ENCODE results near the gene PTPRC.

Gene PTPRC

GRCh38 chr1:198763298-198763714 lies 124.5 kb downstream of the PTPRC start:
- Mint-ChIP-seq H3K36me3 (no peaks in the 10 kb centered on the region), H3K4me3 (no peak overlapping the region)

GRCh38 chr1:198764748-198765147 lies 125.9 kb downstream of the PTPRC start:
- H3K4me3 Mint-ChIP-seq: no peak overlapping the region
- peaks cover 49% of the 10 kb centered on the region for H3K4me1 Mint-ChIP-seq
- no peaks in the 10 kb centered on the region for H3K27me3 Mint-ChIP-seq
- no peaks in the 10 kb centered on the region for H3K9me3 Mint-ChIP-seq
- H3K36me3 Mint-ChIP-seq: no peaks in the 10 kb centered on the region
- no peak overlapping the region for H3K27ac Mint-ChIP-seq

More at GRCh38 chr1:198763298-198763714, 124.5 kb downstream of the PTPRC start:
- Mint-ChIP-seq H3K9me3 (no peaks in the 10 kb centered on the region), H3K4me1 (peaks cover 49% of the 10 kb centered on the region), H3K27me3 (no peaks in the 10 kb centered on the region), H3K27ac (no peak overlapping the region)

DNA sequence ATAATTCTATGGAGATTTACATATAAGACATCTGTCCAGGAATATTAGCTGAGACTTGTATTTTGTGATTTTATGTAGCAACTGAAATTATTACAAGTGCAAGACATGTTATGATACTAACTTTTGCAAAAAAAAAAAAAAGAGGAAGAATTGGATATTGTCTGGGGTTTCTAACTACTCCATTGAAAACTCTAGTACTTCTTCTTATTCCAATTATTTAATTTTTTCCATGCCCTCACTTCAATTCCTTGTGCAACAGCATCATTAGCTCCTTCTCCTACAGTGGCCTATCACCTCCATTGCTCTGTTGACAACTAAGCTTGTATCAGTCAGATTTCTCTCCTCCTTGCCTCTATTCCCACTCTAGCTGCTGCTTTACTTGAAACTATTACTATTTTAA lies 126.6 kb downstream of the PTPRC start:
- Mint-ChIP-seq H3K36me3 (no peaks in the 10 kb centered on the region), H3K4me3 (peak overlapping the region; percentile 9), H3K27ac (no peak overlapping the region), H3K9me3 (no peaks in the 10 kb centered on the region), H3K4me1 (peaks cover 44% of the 10 kb centered on the region), H3K27me3 (no peaks in the 10 kb centered on the region)

DNA sequence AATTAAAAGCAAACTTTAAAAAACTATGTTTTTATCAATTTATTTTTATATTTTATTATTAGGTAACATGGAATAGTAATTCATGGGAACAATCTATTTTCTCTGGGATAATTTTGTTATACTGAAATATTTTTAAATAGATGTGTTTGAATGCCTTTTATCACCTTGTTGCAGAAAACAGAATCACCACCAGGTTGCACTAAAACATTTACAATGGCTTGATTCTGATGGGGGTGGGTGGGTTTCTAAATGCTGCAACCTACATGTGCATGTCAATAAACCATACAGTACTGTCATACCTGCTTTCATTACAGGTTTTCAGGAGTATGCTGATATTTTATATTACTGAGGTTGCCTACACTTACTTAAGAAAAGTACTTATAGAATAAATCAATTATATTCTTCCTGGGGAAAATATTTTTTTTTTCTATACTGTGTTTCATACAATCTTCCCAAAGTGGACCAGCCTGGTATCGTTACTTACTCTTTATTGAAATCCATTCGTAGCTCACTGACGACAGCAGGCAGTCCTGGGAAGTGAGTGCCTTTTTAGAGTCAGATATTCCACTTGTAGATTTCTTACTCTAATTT lies 132.8 kb downstream of the PTPRC start:
- no peak overlapping the region for H3K4me3 Mint-ChIP-seq
- no peaks in the 10 kb centered on the region for H3K9me3 Mint-ChIP-seq
- no peaks in the 10 kb centered on the region for H3K36me3 Mint-ChIP-seq
- H3K27me3 Mint-ChIP-seq: no peaks in the 10 kb centered on the region
- H3K27ac Mint-ChIP-seq: no peak overlapping the region
- H3K4me1 Mint-ChIP-seq: peaks cover 3% of the 10 kb centered on the region

GRCh38 chr1:198772626-198773025 lies 133.8 kb downstream of the PTPRC start:
- Mint-ChIP-seq H3K9me3 (no peaks in the 10 kb centered on the region), H3K36me3 (no peaks in the 10 kb centered on the region), H3K27me3 (no peaks in the 10 kb centered on the region), H3K4me1 (peaks cover 7% of the 10 kb centered on the region), H3K27ac (no peak overlapping the region), H3K4me3 (no peak overlapping the region)

DNA sequence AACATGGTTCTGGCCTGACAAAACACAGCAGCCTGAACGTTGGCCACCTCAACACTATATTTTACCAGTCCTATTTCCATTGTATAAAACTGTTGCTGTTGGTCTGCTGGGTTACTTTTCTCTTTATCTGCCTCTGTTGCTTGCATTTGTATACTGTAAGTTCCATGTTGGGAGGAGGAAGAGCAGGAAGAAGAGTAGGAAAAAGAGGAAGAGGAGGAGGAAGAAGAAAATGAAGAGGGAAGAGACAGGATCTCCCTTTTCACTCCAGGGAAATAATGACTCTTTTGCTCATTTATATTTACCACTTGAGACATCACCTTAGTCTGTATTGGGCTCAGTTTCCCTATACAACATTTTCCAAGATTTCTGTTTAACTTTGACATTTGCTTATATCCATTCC lies 134.2 kb downstream of the PTPRC start:
- Mint-ChIP-seq H3K9me3 (no peaks in the 10 kb centered on the region), H3K4me1 (peaks cover 7% of the 10 kb centered on the region), H3K27ac (no peak overlapping the region), H3K27me3 (no peaks in the 10 kb centered on the region), H3K4me3 (no peak overlapping the region), H3K36me3 (no peaks in the 10 kb centered on the region)

GRCh38 chr1:198773523-198773922 lies 134.7 kb downstream of the PTPRC start:
- Mint-ChIP-seq H3K36me3 (no peaks in the 10 kb centered on the region), H3K27ac (no peak overlapping the region), H3K9me3 (no peaks in the 10 kb centered on the region), H3K27me3 (no peaks in the 10 kb centered on the region), H3K4me3 (no peak overlapping the region), H3K4me1 (peaks cover 7% of the 10 kb centered on the region)

DNA sequence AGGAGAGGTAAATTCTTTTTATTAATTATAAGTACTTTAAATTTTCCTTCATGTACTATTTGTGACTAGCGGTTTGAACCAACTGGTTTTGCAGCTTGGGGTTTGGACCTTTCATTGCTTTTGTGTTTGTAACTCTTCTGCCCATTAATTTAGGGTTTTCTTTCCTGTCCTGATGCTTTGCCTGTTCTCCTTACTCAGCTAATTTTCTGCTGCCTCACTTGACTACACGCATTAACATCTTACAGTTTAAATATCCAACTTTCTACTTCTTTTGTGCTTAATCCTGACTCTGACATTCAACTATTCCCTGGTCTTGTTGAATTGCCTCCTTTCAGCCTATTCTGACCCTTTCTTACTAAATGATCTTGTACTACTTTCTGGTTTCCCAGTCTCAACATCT lies 135.6 kb downstream of the PTPRC start:
- Mint-ChIP-seq H3K27me3 (no peaks in the 10 kb centered on the region), H3K4me1 (peaks cover 7% of the 10 kb centered on the region), H3K4me3 (no peak overlapping the region), H3K9me3 (no peaks in the 10 kb centered on the region), H3K27ac (no peak overlapping the region), H3K36me3 (no peaks in the 10 kb centered on the region)

- H3K36me3 Mint-ChIP-seq: no peaks in the 10 kb centered on the region
- H3K27ac Mint-ChIP-seq: no peak overlapping the region
- H3K9me3 Mint-ChIP-seq: no peaks in the 10 kb centered on the region
- H3K4me1 Mint-ChIP-seq: peaks cover 7% of the 10 kb centered on the region
- H3K4me3 Mint-ChIP-seq: no peak overlapping the region
- no peaks in the 10 kb centered on the region for H3K27me3 Mint-ChIP-seq
Measured at GRCh38 chr1:198775606-198776005, 136.8 kb downstream of the PTPRC start.

DNA sequence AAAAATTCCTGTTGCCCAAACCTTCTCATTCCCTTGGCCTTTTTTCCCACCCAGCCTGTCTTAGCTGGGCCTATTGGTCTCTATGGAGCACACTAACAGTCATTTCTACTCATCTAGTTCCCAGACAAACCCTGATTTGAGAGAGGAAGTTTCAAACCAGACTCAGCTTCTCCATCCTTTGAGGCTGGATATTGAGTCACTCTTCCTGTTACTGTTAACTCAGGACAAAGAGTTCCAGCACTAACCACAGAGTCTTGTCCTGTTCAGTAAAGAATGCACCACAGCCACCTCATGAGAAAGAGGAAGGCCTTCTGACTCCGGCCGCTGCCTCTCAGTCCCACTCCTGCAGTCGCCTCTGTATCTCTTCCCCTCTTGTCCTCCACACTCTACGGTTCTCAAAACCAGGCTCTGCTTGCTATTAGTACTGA lies 137.8 kb downstream of the PTPRC start:
- Mint-ChIP-seq H3K4me1 (peaks cover 7% of the 10 kb centered on the region), H3K27ac (no peak overlapping the region), H3K27me3 (no peaks in the 10 kb centered on the region), H3K36me3 (no peaks in the 10 kb centered on the region), H3K9me3 (no peaks in the 10 kb centered on the region), H3K4me3 (no peak overlapping the region)

GRCh38 chr1:198778049-198778448 lies 139.2 kb downstream of the PTPRC start:
- Mint-ChIP-seq H3K4me3 (no peak overlapping the region), H3K9me3 (no peaks in the 10 kb centered on the region), H3K27me3 (no peaks in the 10 kb centered on the region), H3K4me1 (peaks cover 7% of the 10 kb centered on the region), H3K36me3 (no peaks in the 10 kb centered on the region), H3K27ac (no peak overlapping the region)

- H3K4me3 Mint-ChIP-seq: no peak overlapping the region
- no peaks in the 10 kb centered on the region for H3K27me3 Mint-ChIP-seq
- H3K27ac Mint-ChIP-seq: no peak overlapping the region
- H3K4me1 Mint-ChIP-seq: peaks cover 7% of the 10 kb centered on the region
- H3K36me3 Mint-ChIP-seq: no peaks in the 10 kb centered on the region
- no peaks in the 10 kb centered on the region for H3K9me3 Mint-ChIP-seq
Measured at GRCh38 chr1:198780376-198780775, 141.5 kb downstream of the PTPRC start.

- peaks cover 9% of the 10 kb centered on the region for H3K4me1 Mint-ChIP-seq
- H3K4me3 Mint-ChIP-seq: no peak overlapping the region
- peaks cover 5% of the 10 kb centered on the region for H3K9me3 Mint-ChIP-seq
- H3K36me3 Mint-ChIP-seq: no peaks in the 10 kb centered on the region
- H3K27me3 Mint-ChIP-seq: no peaks in the 10 kb centered on the region
- no peak overlapping the region for H3K27ac Mint-ChIP-seq
Measured at GRCh38 chr1:198788561-198789064, 149.8 kb downstream of the PTPRC start.

DNA sequence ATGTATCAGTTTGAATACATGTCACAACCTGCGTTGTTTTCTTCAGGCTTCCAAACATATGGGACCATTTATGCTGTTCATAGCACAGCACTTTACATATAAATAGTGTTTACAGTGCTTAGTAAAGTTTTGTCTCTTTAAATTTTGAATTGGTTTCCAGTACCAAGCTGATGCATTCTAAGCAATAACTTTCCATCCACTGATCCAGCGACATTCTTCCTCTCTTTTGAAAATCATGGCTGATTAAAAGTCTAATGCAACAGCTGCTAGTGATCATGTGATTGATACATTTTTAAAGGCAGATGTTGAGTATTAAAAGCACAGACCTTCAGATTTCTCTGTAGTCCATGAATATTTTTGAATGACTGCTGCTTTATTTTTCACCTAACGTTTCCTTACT lies 154.9 kb downstream of the PTPRC start:
- no peak overlapping the region for H3K4me3 Mint-ChIP-seq
- H3K4me1 Mint-ChIP-seq: peaks cover 5% of the 10 kb centered on the region
- no peak overlapping the region for H3K27ac Mint-ChIP-seq
- H3K27me3 Mint-ChIP-seq: no peaks in the 10 kb centered on the region
- peaks cover 11% of the 10 kb centered on the region for H3K36me3 Mint-ChIP-seq
- peaks cover 5% of the 10 kb centered on the region for H3K9me3 Mint-ChIP-seq

DNA sequence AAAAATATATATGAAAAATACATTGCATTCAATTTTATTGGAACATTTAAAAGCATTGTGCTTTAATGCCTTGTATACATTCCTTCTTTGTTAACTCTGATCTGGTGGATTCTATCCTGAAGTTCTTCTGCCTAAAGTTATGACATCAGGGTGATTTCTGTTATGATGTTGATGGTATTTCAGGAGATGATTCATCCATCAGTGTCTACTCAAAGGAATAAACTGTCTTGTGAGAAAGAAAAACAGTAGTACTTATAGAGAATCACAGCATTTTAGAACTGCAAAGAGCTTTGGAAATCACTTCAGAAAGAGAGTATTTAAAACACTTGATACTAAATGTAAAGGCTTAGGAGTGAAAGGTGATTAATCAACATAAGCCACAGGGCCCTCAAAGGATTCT lies 155.7 kb downstream of the PTPRC start:
- no peak overlapping the region for H3K4me3 Mint-ChIP-seq
- H3K27me3 Mint-ChIP-seq: no peaks in the 10 kb centered on the region
- peaks cover 11% of the 10 kb centered on the region for H3K36me3 Mint-ChIP-seq
- peaks cover 5% of the 10 kb centered on the region for H3K9me3 Mint-ChIP-seq
- H3K4me1 Mint-ChIP-seq: no peaks in the 10 kb centered on the region
- H3K27ac Mint-ChIP-seq: no peak overlapping the region

- H3K9me3 Mint-ChIP-seq: no peaks in the 10 kb centered on the region
- H3K27me3 Mint-ChIP-seq: no peaks in the 10 kb centered on the region
- peaks cover 11% of the 10 kb centered on the region for H3K36me3 Mint-ChIP-seq
- no peak overlapping the region for H3K4me3 Mint-ChIP-seq
- no peaks in the 10 kb centered on the region for H3K4me1 Mint-ChIP-seq
- no peak overlapping the region for H3K27ac Mint-ChIP-seq
Measured at GRCh38 chr1:198797656-198798055, 158.8 kb downstream of the PTPRC start.

DNA sequence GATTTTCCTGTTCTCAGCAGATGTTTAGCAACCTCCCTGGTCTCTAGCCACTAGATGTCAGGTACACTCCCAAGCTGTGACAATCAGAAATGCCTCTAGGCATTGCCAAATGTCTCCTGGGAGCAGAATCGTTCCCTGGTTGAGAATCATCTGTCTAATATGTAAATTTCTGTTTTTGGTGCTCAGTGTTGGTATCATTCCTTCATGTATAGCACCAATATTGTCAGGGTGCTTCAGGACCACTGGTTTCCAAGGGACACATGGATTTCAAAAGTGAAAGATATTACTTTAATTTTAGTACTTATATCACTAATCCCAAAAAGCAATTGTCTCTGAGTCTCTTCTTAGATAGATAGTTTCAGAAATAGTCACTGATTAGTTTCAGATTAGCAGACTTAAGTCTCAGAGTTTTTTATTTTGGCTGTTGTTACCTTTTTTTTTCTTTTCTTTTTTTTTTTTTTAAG lies 160.1 kb downstream of the PTPRC start:
- no peaks in the 10 kb centered on the region for H3K9me3 Mint-ChIP-seq
- peaks cover 11% of the 10 kb centered on the region for H3K36me3 Mint-ChIP-seq
- no peak overlapping the region for H3K27ac Mint-ChIP-seq
- no peak overlapping the region for H3K4me3 Mint-ChIP-seq
- no peaks in the 10 kb centered on the region for H3K4me1 Mint-ChIP-seq
- peaks cover under 1% of the 10 kb centered on the region for H3K27me3 Mint-ChIP-seq

All from activated naive CD4-positive, alpha-beta T cell treated with anti-CD3 and anti-CD28 coated beads, Interleukin-2, amount 50 U/mL, for 24 hours (primary cell).